ENCODE results near the gene CLEC4M.

CLEC4M gene

GRCh38 chr19:7773841-7774240 lies 10.8 kb downstream of the CLEC4M start:
- no peak for TF ChIP-seq CTCF (IDR thresholded peaks at IDR 0.05; ENCODE audit: insufficient read depth, low read length, poor library complexity, severe bottlenecking)
- H3K4me3 ChIP-seq (replicated peaks; ENCODE audit: low read depth, low read length), result no peak overlapping the region
- no peaks in the 10 kb centered on the region for H3K36me3 ChIP-seq (ENCODE audit: control insufficient read depth, insufficient read depth, low read length)
- no peak for DNase-seq (ENCODE audit: extremely low read depth, insufficient read length)
- H3K27me3 ChIP-seq (replicated peaks; ENCODE audit: control insufficient read depth, insufficient read depth, low read length), result no peaks in the 10 kb centered on the region

GRCh38 chr19:7775761-7776160 lies 12.7 kb downstream of the CLEC4M start:
- no peak for TF ChIP-seq CTCF (IDR thresholded peaks at IDR 0.05; ENCODE audit: insufficient read depth, low read length, poor library complexity, severe bottlenecking)
- Histone ChIP-seq H3K4me3 (replicated peaks; ENCODE audit: low read depth, low read length) (no peak overlapping the region), H3K27me3 (replicated peaks; ENCODE audit: control insufficient read depth, insufficient read depth, low read length) (no peaks in the 10 kb centered on the region), H3K36me3 (ENCODE audit: control insufficient read depth, insufficient read depth, low read length) (no peaks in the 10 kb centered on the region)
- no peak for DNase-seq (ENCODE audit: extremely low read depth, insufficient read length)

- Histone ChIP-seq H3K36me3 (ENCODE audit: control insufficient read depth, insufficient read depth, low read length) (no peaks in the 10 kb centered on the region), H3K27me3 (replicated peaks; ENCODE audit: control insufficient read depth, insufficient read depth, low read length) (no peaks in the 10 kb centered on the region), H3K4me3 (replicated peaks; ENCODE audit: low read depth, low read length) (no peak overlapping the region)
- no peak for TF ChIP-seq CTCF (IDR thresholded peaks at IDR 0.05; ENCODE audit: insufficient read depth, low read length, poor library complexity, severe bottlenecking)
- DNase-seq (ENCODE audit: extremely low read depth, insufficient read length), result no peak
Observed at GRCh38 chr19:7778081-7778480, 15.0 kb downstream of the CLEC4M start.

- no peak for TF ChIP-seq CTCF (IDR thresholded peaks at IDR 0.05; ENCODE audit: insufficient read depth, low read length, poor library complexity, severe bottlenecking)
- Histone ChIP-seq H3K4me3 (replicated peaks; ENCODE audit: low read depth, low read length) (no peak overlapping the region), H3K36me3 (ENCODE audit: control insufficient read depth, insufficient read depth, low read length) (no peaks in the 10 kb centered on the region), H3K27me3 (replicated peaks; ENCODE audit: control insufficient read depth, insufficient read depth, low read length) (no peaks in the 10 kb centered on the region)
- DNase-seq (ENCODE audit: extremely low read depth, insufficient read length), result no peak
Observed at GRCh38 chr19:7779631-7780486, 16.8 kb downstream of the CLEC4M start.

- no peak for TF ChIP-seq CTCF (IDR thresholded peaks at IDR 0.05; ENCODE audit: insufficient read depth, low read length, poor library complexity, severe bottlenecking)
Observed at GRCh38 chr19:7781157-7781556, 18.1 kb downstream of the CLEC4M start.

More at GRCh38 chr19:7781157-7781556, 18.1 kb downstream of the CLEC4M start:
- H3K36me3 ChIP-seq (ENCODE audit: control insufficient read depth, insufficient read depth, low read length), result no peaks in the 10 kb centered on the region
- DNase-seq (ENCODE audit: extremely low read depth, insufficient read length), result no peak
- H3K27me3 ChIP-seq (replicated peaks; ENCODE audit: control insufficient read depth, insufficient read depth, low read length), result no peaks in the 10 kb centered on the region
- H3K4me3 ChIP-seq (replicated peaks; ENCODE audit: low read depth, low read length), result no peak overlapping the region
